ENCODE measurements around the gene UBR7.

The UBR7 gene

GRCh38 chr14:93212432-93212831 lies 5.4 kb downstream of the UBR7 start:
- DNase-seq (ENCODE audit: low spot score): peak; percentile 58
- no peak for TF ChIP-seq CTCF (IDR thresholded peaks at IDR 0.05; ENCODE audit: extremely low read depth, missing control alignments)

- no peak for DNase-seq (ENCODE audit: low spot score)
- TF ChIP-seq CTCF (IDR thresholded peaks at IDR 0.05; ENCODE audit: extremely low read depth, missing control alignments): no peak
These were observed 7.5 kb downstream of the UBR7 start for GRCh38 chr14:93214598-93214997.

- peak; percentile 59 for DNase-seq (ENCODE audit: low spot score)
- TF ChIP-seq CTCF (IDR thresholded peaks at IDR 0.05; ENCODE audit: extremely low read depth, missing control alignments): peak; percentile 61
These were observed 12.2 kb downstream of the UBR7 start for GRCh38 chr14:93219103-93219726.

- no peak for TF ChIP-seq CTCF (IDR thresholded peaks at IDR 0.05; ENCODE audit: extremely low read depth, missing control alignments)
- no peak for DNase-seq (ENCODE audit: low spot score)
These were observed 13.5 kb downstream of the UBR7 start for GRCh38 chr14:93220509-93220908.

- no peak for TF ChIP-seq CTCF (IDR thresholded peaks at IDR 0.05; ENCODE audit: extremely low read depth, missing control alignments)
- DNase-seq (ENCODE audit: low spot score): no peak
These were observed 16.5 kb downstream of the UBR7 start for GRCh38 chr14:93223565-93223964.

GRCh38 chr14:93228550-93228949 lies 21.5 kb downstream of the UBR7 start:
- no peak for TF ChIP-seq CTCF (IDR thresholded peaks at IDR 0.05; ENCODE audit: extremely low read depth, missing control alignments)
- no peak for DNase-seq (ENCODE audit: low spot score)

- DNase-seq (ENCODE audit: low spot score): no peak
- TF ChIP-seq CTCF (IDR thresholded peaks at IDR 0.05; ENCODE audit: extremely low read depth, missing control alignments): no peak
These were observed 23.5 kb downstream of the UBR7 start for GRCh38 chr14:93230539-93230938.

Data from GM20000 (cell line).